Activated CD4-positive, alpha-beta T cell treated with anti-CD3 and anti-CD28 coated beads, Interleukin-2, amount 50 U/mL, for 48 hours (primary cell): ENCODE data around the gene KAZN.

Experiments used
- DNase-seq, 2 experiments: peaks; one replicate each; pipeline ENCODE4 v3.0.0-alpha.2; 2020

The KAZN gene

GRCh38 chr1:14723401-14723800, 124.9 kb downstream of the KAZN start:
- DNase-seq = no peak

DNA sequence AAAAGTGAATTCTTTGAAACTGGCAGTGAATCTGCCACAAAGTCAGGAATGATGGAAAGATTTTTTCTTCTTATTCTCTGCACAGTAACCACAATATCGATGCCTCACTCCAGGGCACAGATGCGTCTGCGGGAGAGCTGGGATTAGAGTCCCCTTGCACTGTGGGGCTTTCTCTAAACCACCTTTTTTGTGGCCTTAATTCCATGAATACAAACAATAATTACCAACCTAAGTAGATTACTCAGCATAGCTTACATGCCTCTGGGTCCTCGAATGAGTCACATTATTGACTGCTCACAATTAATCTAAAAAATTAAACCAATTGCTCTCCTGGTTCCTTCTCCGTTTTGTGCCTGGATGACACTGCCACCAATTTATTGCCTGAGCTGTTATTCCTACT, 125.8 kb downstream of the KAZN start:
- no peak for DNase-seq

DNA sequence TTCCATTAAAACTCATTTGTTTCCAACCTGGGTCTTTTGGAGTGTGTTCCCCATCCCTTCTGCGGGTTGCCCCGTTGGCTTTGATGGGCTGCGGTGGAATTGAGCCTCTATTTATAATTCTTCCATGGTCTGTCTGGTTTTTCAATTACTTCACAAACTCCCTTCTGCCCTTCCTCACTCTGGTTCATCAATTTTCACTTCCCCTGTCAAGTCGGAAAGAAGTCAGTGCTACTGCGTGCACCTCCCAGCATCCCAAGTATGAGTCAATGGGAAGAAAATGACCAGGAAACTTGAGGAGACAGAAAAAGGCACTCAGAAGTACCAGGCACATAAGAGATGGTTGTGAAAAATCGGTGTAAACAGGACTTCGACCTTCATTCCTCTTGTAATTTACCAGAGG, 126.2 kb downstream of the KAZN start:
- DNase-seq = no peak

- no peak for DNase-seq
These were observed 126.8 kb downstream of the KAZN start for GRCh38 chr1:14725238-14725637.

GRCh38 chr1:14725695-14726094, 127.2 kb downstream of the KAZN start:
- DNase-seq = no peak

GRCh38 chr1:14726606-14727005, 128.1 kb downstream of the KAZN start:
- no peak for DNase-seq

GRCh38 chr1:14728516-14728915, 130.0 kb downstream of the KAZN start:
- no peak for DNase-seq

DNA sequence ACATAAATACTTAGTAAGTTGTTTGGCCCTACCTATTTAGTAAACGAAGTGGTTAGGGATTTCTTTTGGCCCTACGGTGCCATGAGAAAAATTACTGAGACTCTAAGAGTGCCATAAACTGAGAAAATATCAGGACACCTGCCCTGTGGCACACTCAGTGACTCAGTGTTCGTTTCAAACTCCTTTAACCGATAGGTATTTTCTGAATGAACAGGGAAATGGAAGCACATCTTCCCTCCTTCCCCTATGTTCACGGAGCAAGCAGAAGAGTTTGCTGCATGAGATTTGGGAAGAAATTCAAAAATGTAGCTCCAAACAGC, 134.2 kb downstream of the KAZN start:
- DNase-seq = no peak

DNA sequence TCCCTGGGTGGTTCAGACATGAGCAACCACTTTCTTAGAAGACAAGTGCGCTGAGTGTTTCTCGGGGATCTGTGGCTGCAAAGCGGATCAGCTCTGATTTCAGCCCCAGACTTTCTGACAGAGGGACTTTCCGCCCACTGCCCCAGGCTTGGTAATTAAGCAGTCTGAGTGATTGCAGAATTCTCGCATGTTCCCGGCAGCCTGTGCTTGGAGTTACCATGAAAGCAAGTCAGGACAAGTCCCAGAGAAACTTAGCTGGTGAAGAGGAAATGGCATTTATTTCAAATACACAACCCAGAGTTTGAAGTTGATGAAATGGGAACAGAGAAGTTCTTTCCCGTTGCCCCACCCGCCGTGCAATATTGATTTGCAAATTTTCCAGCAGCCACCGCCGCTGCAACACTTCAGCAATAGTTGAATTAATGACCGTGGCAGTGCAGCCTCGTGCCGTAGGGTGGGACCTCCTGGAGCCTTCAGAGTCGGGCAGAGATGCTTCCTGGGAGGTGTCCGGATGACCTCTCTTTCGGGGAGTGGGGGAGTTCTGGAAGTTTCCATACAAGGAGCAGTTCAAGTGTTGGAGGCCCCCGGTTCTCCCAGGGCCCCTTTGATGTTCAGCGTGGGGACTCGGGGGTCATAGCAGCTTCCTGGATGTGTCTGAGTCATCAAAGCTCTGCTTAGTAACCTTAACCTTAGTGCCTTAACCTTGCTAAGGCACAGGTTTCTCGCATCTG, 134.7 kb downstream of the KAZN start:
- DNase-seq = no peak

- no peak for DNase-seq
These were observed 135.3 kb downstream of the KAZN start for GRCh38 chr1:14733779-14734140.

DNA sequence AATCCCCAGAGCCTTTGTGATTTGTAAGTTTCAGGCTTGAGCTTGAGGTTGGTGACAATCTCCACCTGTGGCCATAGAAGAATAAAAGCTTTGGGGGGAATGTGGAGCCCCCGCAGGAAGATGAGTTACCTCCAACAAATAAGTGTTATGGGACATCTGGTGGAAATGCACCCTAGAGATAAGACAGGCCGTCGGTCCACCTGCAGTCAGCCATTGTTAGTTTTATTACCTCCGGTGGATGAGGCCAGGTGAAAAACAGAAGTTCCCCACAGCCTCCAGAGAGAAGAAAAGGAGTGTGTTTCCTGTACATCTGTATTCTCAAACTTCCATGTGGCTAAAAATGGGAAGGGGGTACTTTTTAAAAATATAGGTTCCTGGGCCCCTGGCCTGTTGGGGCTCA, 137.4 kb downstream of the KAZN start:
- DNase-seq = no peak

DNA sequence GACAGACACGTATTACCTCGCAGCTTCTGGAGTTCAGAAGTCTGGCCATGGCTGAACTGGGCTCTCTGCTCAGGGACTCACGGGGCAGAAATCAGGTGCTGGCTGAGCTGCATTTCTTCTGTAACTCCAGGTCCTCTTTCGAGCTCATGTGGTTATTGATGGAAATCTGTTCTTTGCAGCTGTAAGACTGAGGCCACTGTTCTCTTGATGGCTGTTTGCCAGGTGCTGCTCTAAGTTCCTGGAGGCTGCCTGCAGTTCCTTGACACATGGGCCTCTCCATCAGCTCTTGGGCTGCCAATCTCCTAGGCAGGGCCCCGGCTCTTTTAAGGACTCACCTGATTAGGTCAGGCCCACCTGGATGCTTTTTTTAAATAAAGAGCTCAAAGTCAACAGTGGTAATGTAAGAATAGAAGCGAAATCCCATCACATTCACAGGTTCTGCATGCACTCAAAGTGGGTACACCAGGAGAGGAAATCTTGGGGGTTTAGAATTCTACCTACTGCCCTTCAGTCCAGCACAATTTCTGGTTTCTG, 139.1 kb downstream of the KAZN start:
- DNase-seq = no peak

DNA sequence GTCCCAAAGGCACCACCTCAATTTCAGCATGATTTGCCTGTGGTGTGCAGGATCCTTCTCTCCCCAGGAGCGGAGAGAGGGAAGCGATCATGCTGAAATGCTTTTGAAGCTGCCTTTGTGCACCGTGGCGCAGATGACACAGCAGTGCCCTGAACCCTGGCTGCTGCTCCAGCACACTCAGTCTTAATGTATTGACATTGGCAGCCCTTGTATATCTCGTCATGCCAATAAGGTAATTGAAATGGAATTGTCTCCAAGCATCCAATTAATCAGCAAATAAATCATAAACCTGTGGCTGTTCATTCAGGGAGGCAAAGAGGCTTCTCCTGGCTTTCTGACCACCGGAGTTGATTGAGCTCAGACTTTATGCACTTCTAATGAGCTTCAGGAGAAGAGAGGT, 139.8 kb downstream of the KAZN start:
- no peak for DNase-seq

- no peak for DNase-seq
These were observed 140.2 kb downstream of the KAZN start for GRCh38 chr1:14738647-14739046.

DNA sequence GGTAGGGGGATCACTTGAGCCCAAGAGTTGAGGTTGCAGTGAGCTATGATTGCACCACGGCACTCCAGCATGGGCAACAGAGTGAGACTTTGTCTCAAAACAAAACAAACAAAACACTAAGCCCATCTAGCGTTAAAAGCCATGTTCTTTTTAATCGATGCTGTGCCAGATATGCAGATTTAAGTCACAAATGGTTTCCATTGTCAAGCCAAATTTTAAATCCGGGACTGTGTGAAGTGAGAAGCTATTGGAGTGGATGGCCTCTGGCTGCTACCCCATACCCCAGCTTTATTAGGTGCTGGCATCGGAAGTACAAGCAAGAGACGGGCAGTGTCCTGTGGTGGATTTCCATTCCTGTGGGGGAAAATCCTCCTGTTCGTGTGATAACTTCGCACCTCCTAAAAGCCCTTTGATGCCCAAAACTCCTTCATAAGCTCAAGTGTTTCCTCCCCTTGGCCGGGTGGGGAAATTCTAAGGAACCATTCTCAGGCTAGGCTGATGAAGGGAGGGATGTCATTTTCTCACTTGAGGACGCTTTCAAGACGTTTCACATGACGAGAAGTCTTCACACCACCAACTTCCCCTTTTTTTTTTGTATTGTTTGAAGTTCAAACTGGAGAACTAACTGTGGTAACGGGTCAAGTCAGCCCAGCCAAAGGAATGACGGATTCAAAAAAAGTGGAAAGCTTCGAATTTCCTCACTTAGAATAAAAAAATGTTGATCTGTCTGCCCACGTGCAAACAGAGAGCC, 140.8 kb downstream of the KAZN start:
- no peak for DNase-seq

DNA sequence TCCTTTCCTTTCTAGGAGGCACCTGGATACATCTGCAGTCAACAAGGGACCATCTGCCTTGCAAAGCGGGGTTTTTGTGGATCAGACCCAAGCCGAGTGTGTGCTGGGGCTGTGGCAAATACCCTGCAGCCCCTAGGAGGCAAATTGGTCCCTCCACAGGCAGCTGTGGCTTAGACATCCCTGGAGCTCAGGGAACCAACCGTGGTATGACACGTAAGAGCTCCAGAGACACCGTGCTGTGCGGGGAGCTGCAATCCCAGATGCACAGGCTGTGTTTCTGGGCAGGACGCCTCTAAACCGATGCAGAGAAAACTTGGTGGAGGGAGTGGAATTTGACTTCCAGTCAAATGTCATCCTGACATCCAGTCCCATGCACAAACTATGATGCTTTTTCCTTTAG, 141.5 kb downstream of the KAZN start:
- no peak for DNase-seq

DNA sequence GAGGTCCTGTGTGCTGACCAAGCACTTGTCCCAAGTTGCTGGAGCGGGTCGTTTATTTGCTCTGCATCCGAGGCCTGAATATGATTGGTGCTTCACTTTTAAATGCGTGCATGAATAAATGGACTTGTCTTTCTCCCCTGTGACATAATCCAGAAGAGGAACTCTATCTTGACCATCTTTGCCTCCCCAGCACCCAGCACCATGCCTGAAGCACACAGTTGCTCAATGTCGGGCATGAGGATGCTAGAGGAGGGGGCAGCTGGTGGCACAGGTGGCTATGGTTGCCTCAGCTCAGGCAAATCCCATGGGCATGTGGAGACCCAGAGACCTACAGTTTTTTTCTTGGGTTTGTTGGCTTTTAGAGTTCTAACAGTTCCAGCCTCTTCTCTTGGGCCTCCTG, 142.6 kb downstream of the KAZN start:
- DNase-seq = no peak

- DNase-seq = no peak
These were observed 143.0 kb downstream of the KAZN start for GRCh38 chr1:14741532-14741931.

- no peak for DNase-seq
These were observed 143.9 kb downstream of the KAZN start for GRCh38 chr1:14742181-14742980.

DNA sequence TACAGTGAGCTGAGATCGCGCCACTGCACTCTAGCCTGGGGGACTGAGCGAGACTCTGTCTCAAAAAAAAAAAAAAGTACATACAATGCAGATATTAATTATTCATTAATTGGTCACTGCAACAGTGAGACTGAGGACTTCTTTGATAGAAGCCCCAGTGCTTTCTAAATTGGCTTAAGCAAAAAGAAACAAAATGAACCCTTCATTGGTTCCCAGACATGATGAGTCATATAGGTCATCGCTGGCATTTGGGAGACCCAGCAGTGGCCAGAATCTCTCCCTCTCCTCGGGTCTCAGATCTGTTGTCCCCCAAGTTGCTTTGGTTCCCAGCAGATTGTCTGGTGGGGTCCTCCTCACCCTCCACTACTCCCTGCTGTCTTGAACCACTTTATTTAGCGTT, 144.9 kb downstream of the KAZN start:
- DNase-seq = no peak

- no peak for DNase-seq
These were observed 146.7 kb downstream of the KAZN start for GRCh38 chr1:14745001-14745720.

DNA sequence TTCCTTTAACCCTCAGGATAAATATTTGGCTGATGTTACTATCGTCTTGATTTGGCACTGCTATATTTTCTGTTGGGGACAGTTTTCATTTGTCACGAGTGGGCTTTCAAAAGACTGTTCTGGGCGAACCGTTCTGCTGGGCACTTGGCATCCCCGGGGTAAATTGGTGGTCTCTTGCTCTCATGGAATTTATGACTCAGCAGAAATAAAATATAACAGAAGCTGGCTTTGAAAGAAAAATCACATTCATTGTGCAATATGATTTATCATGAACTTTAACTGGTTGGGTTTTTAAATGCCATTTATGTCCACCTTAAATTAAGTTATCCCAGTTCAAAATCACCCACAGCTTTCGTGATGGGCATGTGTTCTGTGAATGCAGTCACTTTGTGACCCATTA, 147.3 kb downstream of the KAZN start:
- DNase-seq = no peak

- no peak for DNase-seq
These were observed 147.9 kb downstream of the KAZN start for GRCh38 chr1:14746393-14746792.
